ENCODE measurements around the gene NOD2.

DNA sequence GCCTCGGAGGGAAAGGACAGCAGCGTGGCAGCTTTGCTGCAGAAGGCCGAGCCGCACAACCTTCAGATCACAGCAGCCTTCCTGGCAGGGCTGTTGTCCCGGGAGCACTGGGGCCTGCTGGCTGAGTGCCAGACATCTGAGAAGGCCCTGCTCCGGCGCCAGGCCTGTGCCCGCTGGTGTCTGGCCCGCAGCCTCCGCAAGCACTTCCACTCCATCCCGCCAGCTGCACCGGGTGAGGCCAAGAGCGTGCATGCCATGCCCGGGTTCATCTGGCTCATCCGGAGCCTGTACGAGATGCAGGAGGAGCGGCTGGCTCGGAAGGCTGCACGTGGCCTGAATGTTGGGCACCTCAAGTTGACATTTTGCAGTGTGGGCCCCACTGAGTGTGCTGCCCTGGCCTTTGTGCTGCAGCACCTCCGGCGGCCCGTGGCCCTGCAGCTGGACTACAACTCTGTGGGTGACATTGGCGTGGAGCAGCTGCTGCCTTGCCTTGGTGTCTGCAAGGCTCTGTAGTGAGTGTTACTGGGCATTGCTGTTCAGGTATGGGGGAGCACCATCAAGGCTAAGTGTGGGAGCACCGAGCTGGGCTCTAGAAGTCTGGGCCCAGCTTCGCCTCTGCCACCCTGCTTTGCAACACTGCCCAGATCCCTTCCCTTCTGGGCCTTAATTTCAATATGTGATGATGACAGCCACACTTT lies 18.6 kb downstream of the NOD2 start:
- TF ChIP-seq, protein P1, sequence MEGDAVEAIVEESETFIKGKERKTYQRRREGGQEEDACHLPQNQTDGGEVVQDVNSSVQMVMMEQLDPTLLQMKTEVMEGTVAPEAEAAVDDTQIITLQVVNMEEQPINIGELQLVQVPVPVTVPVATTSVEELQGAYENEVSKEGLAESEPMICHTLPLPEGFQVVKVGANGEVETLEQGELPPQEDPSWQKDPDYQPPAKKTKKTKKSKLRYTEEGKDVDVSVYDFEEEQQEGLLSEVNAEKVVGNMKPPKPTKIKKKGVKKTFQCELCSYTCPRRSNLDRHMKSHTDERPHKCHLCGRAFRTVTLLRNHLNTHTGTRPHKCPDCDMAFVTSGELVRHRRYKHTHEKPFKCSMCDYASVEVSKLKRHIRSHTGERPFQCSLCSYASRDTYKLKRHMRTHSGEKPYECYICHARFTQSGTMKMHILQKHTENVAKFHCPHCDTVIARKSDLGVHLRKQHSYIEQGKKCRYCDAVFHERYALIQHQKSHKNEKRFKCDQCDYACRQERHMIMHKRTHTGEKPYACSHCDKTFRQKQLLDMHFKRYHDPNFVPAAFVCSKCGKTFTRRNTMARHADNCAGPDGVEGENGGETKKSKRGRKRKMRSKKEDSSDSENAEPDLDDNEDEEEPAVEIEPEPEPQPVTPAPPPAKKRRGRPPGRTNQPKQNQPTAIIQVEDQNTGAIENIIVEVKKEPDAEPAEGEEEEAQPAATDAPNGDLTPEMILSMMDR (IDR thresholded peaks at IDR 0.05) = no peak
- TF ChIP-seq, protein P2, sequence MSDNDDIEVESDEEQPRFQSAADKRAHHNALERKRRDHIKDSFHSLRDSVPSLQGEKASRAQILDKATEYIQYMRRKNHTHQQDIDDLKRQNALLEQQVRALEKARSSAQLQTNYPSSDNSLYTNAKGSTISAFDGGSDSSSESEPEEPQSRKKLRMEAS (CRISPR knock-in tag; IDR thresholded peaks at IDR 0.05) = no peak
- TF ChIP-seq ETV6 (CRISPR knock-in tag; IDR thresholded peaks at IDR 0.05) = no peak
